Measurements from ENCODE around the gene MIPEP.

Gene MIPEP

DNA sequence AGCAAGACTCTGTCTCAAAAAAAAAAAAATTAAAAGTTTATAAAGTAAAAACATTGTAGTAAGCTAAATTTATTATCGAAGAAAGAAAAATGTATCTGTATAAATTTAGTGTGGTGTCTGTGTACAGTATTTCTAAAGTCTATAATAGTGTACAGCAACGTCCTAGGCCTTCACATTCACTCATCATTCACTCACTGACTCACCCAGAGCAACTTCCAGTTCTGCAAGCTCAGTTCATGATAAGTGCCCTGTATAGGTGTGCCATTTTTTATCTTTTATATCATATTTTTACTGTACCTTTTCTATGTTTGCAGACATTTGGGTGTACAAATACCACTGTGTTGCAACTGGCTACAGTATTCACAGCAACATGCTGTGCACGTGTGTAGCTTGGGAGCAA is 200.9 kb downstream of the MIPEP start:
- Histone ChIP-seq H3K27ac (ENCODE audit: low read depth, low read length, poor library complexity, severe bottlenecking) (no peak overlapping the region), H3K27me3 (ENCODE audit: insufficient read depth, low read length) (no peaks in the 10 kb centered on the region), H3K9me3 (ENCODE audit: low read length) (peaks cover 6% of the 10 kb centered on the region; the same call in 1 of the 2 replicates), H3K36me3 (ENCODE audit: insufficient read depth, low read length) (no peaks in the 10 kb centered on the region), H3K9ac (ENCODE audit: low read length) (no peak overlapping the region), H3K4me1 (ENCODE audit: insufficient read depth, low read length, severe bottlenecking) (no peaks in the 10 kb centered on the region), H3K4me3 (ENCODE audit: low read depth, low read length, poor library complexity, severe bottlenecking) (no peak overlapping the region), H3K9me2 (ENCODE audit: low read depth, low read length) (no peaks in the 10 kb centered on the region), H3F3A (ENCODE audit: insufficient read depth, low read length) (no peaks in the 10 kb centered on the region), H3K79me2 (ENCODE audit: insufficient read depth, low read length) (no peaks in the 10 kb centered on the region), H2AFZ (ENCODE audit: low read length) (no peak overlapping the region), H3K4me2 (ENCODE audit: low read length) (no peak overlapping the region), H4K20me1 (ENCODE audit: insufficient read depth, low read length) (no peaks in the 10 kb centered on the region)
- TF ChIP-seq EZH2 (IDR thresholded peaks at IDR 0.05; ENCODE audit: borderline replicate concordance, low read length) = no peak
- TF ChIP-seq, protein P1, sequence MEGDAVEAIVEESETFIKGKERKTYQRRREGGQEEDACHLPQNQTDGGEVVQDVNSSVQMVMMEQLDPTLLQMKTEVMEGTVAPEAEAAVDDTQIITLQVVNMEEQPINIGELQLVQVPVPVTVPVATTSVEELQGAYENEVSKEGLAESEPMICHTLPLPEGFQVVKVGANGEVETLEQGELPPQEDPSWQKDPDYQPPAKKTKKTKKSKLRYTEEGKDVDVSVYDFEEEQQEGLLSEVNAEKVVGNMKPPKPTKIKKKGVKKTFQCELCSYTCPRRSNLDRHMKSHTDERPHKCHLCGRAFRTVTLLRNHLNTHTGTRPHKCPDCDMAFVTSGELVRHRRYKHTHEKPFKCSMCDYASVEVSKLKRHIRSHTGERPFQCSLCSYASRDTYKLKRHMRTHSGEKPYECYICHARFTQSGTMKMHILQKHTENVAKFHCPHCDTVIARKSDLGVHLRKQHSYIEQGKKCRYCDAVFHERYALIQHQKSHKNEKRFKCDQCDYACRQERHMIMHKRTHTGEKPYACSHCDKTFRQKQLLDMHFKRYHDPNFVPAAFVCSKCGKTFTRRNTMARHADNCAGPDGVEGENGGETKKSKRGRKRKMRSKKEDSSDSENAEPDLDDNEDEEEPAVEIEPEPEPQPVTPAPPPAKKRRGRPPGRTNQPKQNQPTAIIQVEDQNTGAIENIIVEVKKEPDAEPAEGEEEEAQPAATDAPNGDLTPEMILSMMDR (IDR thresholded peaks at IDR 0.05; ENCODE audit: low read length) = no peak

DNA sequence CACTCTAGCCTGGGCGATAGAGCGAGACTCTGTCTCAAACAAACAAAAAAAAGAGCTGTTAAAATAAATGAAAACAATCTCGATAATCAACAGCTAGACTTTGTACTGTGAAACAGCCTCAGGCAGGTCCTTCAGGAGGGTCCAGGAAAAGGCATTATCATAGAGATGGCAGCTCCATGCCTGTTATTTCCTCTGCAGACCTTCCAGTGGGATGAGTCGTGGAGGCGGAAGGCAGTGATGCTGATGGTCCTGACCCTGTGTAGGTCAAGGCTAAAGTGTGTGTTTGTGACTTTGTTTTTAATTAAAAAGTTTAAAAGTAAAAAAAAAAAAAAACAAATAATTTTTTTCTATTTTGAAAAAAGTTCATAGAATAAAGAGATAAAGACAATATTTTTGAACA is 201.6 kb downstream of the MIPEP start:
- Histone ChIP-seq H3F3A (ENCODE audit: insufficient read depth, low read length) (no peaks in the 10 kb centered on the region), H3K79me2 (ENCODE audit: insufficient read depth, low read length) (no peaks in the 10 kb centered on the region), H4K20me1 (ENCODE audit: insufficient read depth, low read length) (no peaks in the 10 kb centered on the region), H2AFZ (ENCODE audit: low read length) (no peak overlapping the region), H3K9me2 (ENCODE audit: low read depth, low read length) (no peaks in the 10 kb centered on the region), H3K9me3 (ENCODE audit: low read length) (peaks cover 6% of the 10 kb centered on the region; the same call in 1 of the 2 replicates), H3K9ac (ENCODE audit: low read length) (no peak overlapping the region), H3K36me3 (ENCODE audit: insufficient read depth, low read length) (no peaks in the 10 kb centered on the region), H3K4me1 (ENCODE audit: insufficient read depth, low read length, severe bottlenecking) (no peaks in the 10 kb centered on the region), H3K27me3 (ENCODE audit: insufficient read depth, low read length) (no peaks in the 10 kb centered on the region), H3K4me3 (ENCODE audit: low read depth, low read length, poor library complexity, severe bottlenecking) (no peak overlapping the region), H3K4me2 (ENCODE audit: low read length) (no peak overlapping the region), H3K27ac (ENCODE audit: low read depth, low read length, poor library complexity, severe bottlenecking) (no peak overlapping the region)
- TF ChIP-seq, protein P1 (IDR thresholded peaks at IDR 0.05; ENCODE audit: low read length) = no peak
- TF ChIP-seq EZH2 (IDR thresholded peaks at IDR 0.05; ENCODE audit: borderline replicate concordance, low read length) = no peak

DNA sequence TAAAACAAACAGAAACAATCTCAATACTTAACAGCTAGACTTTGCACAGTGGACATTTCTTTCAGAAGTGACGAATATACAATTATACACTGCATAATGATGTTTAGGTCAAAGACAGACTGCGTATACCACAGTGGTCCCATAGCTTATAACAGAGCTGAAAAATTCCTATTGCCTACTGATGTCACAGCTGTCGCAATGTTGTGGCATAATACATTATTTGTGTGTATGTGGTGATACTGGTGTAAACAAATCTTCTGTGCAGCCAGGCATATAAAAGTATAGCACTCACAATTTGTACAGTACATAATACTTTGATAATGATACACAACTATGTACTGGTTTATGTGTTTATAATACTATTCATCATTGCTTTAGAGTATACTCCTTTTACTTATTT is 202.3 kb downstream of the MIPEP start:
- H3K9me3 ChIP-seq (ENCODE audit: low read length) = peaks cover 6% of the 10 kb centered on the region; the same call in 1 of the 2 replicates
- no peak overlapping the region for H3K27ac ChIP-seq (ENCODE audit: low read depth, low read length, poor library complexity, severe bottlenecking)
- no peak overlapping the region for H3K4me3 ChIP-seq (ENCODE audit: low read depth, low read length, poor library complexity, severe bottlenecking)
- H3K4me2 ChIP-seq (ENCODE audit: low read length) = no peak overlapping the region
- no peaks in the 10 kb centered on the region for H3K36me3 ChIP-seq (ENCODE audit: insufficient read depth, low read length)
- H4K20me1 ChIP-seq (ENCODE audit: insufficient read depth, low read length) = no peaks in the 10 kb centered on the region
- H3K4me1 ChIP-seq (ENCODE audit: insufficient read depth, low read length, severe bottlenecking) = no peaks in the 10 kb centered on the region
- H3F3A ChIP-seq (ENCODE audit: insufficient read depth, low read length) = no peaks in the 10 kb centered on the region
- H3K79me2 ChIP-seq (ENCODE audit: insufficient read depth, low read length) = no peaks in the 10 kb centered on the region
- H3K9me2 ChIP-seq (ENCODE audit: low read depth, low read length) = no peaks in the 10 kb centered on the region
- no peaks in the 10 kb centered on the region for H3K27me3 ChIP-seq (ENCODE audit: insufficient read depth, low read length)
- H3K9ac ChIP-seq (ENCODE audit: low read length) = no peak overlapping the region
- no peak overlapping the region for H2AFZ ChIP-seq (ENCODE audit: low read length)
- no peak for TF ChIP-seq EZH2 (IDR thresholded peaks at IDR 0.05; ENCODE audit: borderline replicate concordance, low read length)
- TF ChIP-seq, protein P1 (IDR thresholded peaks at IDR 0.05; ENCODE audit: low read length) = no peak

Data from OCI-LY1 (cell line).